GM19238 (cell line): Measurements from ENCODE around the gene GREB1.

Experiments
- DNase-seq: peaks from one replicate; pipeline ENCODE4 v3.0.0; 2011; ENCODE audit warnings: low spot score; ENCODE audit not compliant: insufficient read length

The GREB1 gene

GRCh38 chr2:11540148-11540995 is 6.5 kb downstream of the GREB1 start:
- no peak for DNase-seq

DNA sequence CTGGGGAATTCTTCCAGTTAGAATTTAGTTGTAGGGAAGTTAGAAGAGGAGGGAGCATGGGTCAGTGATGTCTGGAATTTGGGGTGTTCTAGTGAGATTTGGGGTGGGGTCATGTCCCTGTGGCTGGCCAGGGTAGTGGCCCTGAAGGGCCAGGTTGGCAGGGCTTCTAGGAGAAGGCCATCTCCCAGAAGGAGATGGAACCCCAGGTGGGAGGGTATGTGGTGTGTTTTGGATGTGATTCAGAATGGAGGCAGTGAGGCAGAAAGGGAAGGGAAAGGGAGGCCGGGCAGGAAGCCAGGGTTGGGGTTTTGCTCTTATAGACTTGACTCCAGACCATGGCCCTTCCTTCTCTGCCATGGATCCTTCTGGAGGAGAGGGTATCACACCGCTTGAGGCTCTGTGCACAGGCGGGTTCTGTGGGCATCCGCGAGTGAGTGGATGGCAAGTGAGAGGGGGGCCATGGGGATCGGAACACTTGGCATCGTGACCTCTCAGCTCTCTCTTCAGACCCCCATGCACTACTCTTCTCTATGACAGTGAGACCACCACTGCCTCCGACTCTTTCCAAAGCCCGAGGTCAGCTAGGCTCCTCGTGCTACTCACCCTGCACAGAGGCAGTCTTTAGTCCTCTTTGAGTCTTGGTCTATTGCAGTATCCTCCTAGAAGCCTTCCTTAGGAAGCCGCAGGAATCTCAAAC is 7.3 kb downstream of the GREB1 start:
- DNase-seq, result no peak

DNA sequence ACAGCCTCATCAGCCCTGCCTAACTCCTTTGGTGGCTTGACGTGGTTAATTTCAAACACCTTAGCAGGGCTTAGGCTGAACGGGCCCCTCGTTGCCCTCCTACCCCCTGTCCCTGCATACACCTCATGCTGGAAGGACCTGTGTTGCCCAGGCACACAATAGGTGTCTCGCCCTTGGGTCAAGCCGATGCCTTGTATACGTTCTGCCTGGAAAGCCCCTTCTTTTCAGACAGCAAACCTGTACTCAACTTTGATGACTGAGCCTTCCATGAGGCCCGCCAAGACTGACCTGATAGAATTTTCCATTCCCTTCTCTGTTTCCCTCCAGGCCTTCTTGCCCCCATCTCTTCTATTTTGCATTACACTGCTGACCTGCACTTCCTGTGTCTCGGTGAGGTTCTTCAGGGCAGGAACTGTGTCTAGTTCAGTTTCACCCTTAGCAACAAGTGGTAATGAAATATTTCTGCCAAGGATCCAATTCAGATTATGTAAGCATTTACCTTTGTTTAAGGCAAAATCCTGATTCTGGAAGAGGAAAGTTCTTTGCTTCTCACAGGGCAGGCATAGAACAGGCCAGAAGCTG is 7.9 kb downstream of the GREB1 start:
- no peak for DNase-seq

DNA sequence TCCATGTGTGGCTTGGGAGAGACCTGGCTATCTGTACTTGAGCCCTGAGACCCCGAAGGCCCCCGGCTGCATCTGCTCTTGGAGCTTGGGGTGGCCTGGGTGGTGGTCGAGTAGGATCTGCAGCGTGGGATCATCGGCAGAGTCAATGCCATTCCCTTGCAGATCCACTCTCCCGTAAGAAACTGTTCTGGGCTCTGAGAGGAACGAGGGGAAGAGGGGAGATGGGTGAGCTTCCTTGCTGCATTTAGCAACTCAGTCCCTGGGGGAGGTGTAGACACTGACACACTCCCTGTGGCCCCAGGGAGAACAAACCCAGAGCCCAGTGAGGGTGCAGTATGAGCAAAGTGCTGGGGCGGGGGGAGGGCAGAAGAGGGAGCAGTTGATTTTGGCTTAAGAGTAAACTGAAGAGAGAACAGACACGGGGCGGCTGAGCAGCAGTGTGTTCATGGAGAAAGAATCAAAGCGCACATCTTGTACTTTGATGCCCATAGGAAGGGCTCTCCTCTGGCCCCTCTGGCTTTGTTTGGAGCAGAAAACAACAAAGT is 8.5 kb downstream of the GREB1 start:
- no peak for DNase-seq

DNA sequence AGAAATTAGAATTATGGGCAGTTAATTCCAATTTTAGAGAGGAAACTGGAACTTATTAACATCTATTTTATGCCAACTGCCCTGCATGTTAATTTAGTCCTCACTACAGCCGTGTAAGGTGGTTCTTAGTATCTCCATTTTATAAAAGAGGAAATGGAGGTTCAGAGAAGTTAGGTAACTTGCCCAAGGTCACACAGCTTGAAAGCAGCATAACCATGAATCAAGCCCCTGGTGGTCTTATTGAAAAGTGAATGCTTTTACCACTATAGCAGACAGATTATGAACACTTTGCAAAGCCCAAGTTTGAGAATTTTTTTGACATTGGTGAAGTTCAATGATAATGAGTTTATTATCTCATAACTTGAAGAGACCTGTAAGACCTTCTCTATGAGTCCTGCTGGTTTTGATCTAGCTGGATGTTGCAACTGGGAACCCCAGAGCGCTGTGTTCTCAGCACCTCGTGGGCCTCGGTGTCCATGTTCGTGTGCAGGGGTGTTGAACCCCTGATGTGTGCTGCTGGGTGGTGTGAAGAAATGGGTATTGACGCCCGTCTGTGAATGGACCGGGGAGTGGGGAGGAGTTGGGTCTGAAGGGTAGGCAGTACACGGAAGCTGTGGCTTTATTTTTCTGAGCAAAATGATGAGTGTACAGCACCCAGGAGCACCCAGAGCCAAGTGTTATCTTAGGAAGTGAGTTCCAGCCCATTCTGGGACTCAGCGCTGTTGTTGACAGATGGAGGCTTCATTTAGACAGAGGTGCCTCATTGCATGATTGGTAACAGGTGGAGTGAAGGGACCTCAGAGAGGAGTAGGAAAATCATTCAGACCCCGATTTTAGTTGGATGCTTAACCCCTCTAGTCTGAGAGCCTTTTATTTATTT is 9.7 kb downstream of the GREB1 start:
- DNase-seq, result no peak

GRCh38 chr2:11546072-11546471 is 12.2 kb downstream of the GREB1 start:
- no peak for DNase-seq

- no peak for DNase-seq
These were observed 14.2 kb downstream of the GREB1 start for GRCh38 chr2:11547912-11548497.

- DNase-seq, result no peak
These were observed 16.5 kb downstream of the GREB1 start for GRCh38 chr2:11550302-11550701.

- DNase-seq, result no peak
These were observed 17.2 kb downstream of the GREB1 start for GRCh38 chr2:11550901-11551568.

- DNase-seq, result no peak
These were observed 17.9 kb downstream of the GREB1 start for GRCh38 chr2:11551569-11552259.

DNA sequence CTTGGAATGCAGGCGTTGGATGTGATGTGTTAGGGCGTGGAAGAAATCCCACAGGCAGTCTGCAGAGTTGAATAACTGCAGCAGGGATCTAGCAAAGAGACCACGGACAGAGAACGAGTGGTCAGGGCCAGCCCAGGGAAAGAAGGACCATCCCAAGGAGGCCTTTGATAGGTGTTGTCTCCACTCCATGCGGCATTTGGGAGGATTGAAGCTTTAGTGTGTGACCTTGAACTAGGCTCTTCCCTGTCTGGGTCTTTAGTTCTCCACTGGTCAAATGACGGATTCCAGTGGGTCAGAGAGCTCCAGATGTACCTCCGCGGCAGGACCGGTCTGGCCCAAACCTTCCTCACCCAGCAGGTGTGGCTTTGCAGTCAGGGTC is 18.4 kb downstream of the GREB1 start:
- no peak for DNase-seq

- no peak for DNase-seq
These were observed 20.0 kb downstream of the GREB1 start for GRCh38 chr2:11553661-11554398.

DNA sequence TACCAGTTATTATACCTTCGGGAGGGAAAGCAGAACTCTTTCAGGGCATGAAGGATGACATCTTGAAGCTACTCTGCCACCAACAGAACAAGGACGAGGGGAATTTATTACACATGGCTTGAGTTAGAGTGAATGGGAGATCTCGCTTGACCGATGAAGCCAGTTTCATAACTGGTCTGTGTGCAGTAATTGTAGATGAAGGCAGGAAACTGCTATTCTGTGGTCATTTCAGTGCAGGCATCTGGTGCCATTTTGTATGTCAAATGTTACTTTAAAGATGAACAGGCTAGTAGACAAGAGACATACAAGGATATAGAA is 20.5 kb downstream of the GREB1 start:
- DNase-seq, result no peak

GRCh38 chr2:11556101-11556806 is 22.4 kb downstream of the GREB1 start:
- no peak for DNase-seq

DNA sequence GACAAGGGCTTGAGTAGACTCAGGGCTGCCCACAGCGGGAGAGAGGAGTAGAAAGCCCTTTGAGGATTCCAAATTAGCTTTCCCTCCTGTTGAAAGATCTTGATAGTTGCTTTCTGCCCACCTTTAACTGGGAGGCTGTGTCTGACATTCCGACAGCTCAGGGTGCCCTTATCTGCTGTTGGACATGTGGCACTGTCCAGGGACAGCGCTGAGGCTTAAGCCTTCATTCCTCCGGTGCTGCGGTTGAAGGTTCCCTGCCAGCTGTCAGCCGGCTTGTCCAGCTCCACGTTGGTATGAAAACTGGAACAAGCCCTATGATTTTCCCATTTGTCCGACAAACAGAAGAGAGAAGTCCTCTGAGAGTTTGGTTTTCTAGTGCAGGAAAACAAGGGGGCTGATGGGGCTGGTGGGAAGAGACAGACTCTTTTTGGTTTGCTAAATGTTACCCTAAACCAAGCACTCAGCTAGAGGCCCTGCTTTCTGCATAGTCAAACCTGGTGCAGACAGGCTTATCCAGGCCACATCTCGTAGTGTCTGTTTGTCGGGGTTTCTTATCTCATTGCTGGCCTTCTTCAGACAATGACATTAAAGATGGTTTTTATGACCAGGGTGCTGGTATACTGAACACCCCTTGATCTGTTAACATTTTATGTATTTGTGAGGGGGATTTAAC is 24.5 kb downstream of the GREB1 start:
- DNase-seq, result no peak

DNA sequence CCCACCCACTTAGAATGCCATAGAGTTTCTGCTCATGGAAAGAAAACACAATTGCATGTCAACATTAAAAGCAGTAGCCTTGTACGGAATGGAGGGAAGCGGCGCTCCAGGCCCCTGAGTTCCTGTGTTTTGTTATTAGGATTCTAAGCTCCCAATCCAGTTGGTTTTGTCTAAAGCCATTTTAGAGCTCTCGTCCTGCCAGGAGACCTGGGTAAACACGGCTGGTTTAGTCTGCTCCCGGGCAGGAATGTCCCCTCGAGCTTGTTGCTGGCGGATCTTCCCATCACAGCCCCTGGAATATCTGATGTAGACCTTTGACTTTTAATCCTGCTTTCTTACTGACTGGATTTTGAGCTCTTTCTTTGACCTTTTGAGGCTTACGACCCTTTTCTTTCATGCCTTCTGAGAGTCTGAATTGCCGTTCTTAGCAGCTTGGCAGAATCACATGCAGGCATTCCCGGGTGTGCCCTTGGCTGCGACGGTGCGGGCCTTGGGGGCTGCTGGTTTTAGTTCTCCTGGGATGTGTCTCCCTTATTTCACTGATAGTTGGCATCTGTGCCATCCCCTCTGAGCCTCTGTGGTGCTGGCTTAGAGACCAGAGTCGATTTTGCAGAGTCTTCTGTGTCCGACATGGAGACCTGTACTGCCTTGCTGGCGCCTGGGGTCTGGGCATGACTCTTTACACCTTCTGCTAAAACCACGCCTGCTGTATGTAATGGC is 25.4 kb downstream of the GREB1 start:
- no peak for DNase-seq

DNA sequence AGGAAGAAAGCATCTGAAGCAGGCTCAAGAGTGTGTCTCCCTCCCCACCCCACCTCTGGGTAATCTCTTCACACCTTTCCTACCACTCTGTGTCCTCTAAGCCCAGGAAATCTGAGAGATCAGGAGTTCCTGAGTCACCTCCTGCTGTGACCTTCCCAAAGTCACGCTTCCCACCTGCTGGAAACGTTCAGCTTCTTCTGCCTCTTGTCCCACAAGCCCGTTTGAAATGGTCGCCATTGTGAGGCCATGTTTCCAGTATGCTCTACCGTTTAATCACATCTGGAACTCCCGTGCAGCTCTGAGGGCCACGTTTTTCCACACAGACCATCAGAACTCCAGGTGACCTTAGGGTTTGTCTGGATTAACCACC is 25.9 kb downstream of the GREB1 start:
- no peak for DNase-seq
